GM13977 (cell line): ENCODE results near the gene TMEM200C.

ENCODE experiments used
- DNase-seq: peaks from one replicate; pipeline ENCODE4 v3.0.0; 2012; ENCODE audit warnings: low spot score
- in situ Hi-C: fragments of 300-500 bp; cut with MboI; formaldehyde crosslinking; loops from one replicate; pipeline ENCODE4 v1.12.0; 2022; ENCODE audit warnings: low sequenced_read_pairs, low pct_unique_long_range_greater_than_20kb, mixed read lengths, inconsistent platforms; ENCODE audit not compliant: unreplicated experiment
- TF ChIP-seq, protein P1 (sequence below): IDR thresholded peaks from 2 replicates; pipeline ENCODE4 v1.5.1; 2012; ENCODE audit warnings: mild to moderate bottlenecking, control low read depth; ENCODE audit not compliant: insufficient read depth; ENCODE audit errors: extremely low read depth, missing control alignments

The TMEM200C gene

DNA sequence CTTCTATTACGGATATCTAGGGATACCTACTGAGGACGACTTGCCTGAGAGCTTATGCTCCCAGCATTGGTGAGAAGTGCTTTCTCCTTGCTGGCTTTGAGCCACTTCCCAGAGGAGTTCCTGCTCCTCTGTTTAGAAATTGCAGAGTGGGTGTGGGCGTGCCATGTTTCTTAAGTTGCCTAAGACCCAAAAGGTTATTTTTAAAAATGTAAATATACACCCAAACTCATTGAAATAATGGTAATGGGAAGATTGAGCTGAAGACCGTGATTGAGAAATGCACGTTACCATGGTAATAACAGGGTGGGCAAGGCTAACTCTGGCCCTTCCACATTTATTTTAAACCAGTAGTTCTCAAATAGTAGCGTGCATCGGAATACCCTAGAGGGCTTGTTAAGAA lies 17.2 kb upstream of the TMEM200C start:
- in situ Hi-C loops, result no loop called here
- TF ChIP-seq, protein P1, sequence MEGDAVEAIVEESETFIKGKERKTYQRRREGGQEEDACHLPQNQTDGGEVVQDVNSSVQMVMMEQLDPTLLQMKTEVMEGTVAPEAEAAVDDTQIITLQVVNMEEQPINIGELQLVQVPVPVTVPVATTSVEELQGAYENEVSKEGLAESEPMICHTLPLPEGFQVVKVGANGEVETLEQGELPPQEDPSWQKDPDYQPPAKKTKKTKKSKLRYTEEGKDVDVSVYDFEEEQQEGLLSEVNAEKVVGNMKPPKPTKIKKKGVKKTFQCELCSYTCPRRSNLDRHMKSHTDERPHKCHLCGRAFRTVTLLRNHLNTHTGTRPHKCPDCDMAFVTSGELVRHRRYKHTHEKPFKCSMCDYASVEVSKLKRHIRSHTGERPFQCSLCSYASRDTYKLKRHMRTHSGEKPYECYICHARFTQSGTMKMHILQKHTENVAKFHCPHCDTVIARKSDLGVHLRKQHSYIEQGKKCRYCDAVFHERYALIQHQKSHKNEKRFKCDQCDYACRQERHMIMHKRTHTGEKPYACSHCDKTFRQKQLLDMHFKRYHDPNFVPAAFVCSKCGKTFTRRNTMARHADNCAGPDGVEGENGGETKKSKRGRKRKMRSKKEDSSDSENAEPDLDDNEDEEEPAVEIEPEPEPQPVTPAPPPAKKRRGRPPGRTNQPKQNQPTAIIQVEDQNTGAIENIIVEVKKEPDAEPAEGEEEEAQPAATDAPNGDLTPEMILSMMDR, result no peak

DNA sequence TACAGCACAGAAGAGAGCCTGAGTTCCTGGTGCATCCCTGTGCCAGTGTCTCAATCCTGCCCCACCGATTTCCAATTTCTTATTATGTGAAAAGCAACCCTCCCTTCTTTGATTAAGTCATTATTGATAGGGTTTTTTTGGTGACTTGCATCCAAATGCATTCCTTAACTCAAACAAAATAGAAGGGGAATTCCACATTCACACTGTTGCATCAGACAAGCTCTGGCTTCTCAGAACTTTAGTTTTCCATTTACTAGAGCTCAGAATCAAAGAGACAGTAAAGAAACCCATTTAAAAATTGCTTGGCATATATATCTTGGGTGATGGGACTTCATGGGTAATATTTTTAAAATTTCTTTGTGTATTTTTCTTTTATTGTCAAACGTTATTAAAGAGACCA lies 13.8 kb upstream of the TMEM200C start:
- in situ Hi-C loops, result no loop called here
- TF ChIP-seq, protein P1, result no peak
- no peak for DNase-seq

More for the DNA sequence above, 17.2 kb upstream of the TMEM200C start:
- no peak for DNase-seq

DNA sequence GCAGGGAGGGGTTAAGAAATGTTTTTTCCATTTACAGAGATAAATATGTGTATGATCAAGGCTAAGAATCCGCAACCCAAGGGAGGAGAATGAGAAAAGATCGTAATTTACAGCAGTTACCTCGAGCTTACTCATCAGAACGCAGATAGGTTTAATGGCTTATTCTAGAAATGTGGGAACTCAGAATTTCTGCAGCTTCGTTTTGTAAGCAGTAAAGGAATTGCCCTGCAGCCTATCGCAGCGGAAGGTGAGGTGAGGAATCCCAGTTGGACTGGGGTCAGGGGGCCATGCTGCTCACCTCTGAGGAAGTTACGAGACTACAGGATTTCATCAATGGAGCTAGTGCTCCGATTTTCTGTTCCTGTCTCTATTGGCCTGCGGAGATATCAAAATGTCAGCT lies 8.1 kb upstream of the TMEM200C start:
- TF ChIP-seq, protein P1, result no peak
- in situ Hi-C loops, result no loop called here
- no peak for DNase-seq

DNA sequence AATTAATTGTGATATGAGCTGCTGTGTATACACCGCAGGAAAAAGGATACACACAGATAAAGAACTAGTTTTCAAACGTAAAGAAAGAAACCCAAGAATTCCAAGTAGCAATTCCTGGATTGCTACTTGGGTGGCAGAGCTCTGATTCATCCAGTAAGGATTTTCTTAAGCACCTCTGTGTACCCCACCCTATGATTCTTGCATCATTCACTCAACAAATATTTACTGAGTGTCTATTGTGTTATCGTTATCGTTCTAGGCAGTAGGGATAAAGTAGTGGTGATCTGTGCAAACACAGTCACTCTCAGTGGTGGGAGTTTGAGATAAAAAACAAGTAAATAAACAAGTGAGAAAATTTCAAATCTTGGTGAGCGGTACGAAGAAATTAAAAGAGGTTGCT lies 4.9 kb upstream of the TMEM200C start:
- in situ Hi-C loops, result no loop called here
- TF ChIP-seq, protein P1, result no peak
- DNase-seq, result no peak

DNA sequence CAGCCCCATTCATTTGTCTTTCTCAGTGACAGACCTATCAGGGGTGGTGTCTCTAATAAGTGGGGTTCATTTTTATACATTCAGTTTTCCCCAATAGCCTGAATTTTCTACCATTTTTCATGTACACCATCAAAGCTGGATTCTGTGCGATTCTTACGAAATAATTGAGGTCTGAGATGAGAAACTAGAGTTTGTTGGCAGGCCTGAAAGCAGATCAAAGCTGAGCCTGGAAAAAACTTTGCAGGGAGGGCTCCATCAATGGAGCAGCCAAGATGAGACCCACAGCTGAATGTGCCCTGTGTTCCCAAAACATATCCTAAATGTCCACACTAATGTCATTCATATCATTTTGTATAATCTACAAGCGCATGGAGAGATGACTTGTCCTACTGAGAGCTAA lies 4.5 kb upstream of the TMEM200C start:
- in situ Hi-C loops, result loop anchor here (25.0 kb wide), 1 partner anchor 612 kb away; no protein-coding TSS in a partner anchor
- DNase-seq, result no peak
- TF ChIP-seq, protein P1, result no peak

DNA sequence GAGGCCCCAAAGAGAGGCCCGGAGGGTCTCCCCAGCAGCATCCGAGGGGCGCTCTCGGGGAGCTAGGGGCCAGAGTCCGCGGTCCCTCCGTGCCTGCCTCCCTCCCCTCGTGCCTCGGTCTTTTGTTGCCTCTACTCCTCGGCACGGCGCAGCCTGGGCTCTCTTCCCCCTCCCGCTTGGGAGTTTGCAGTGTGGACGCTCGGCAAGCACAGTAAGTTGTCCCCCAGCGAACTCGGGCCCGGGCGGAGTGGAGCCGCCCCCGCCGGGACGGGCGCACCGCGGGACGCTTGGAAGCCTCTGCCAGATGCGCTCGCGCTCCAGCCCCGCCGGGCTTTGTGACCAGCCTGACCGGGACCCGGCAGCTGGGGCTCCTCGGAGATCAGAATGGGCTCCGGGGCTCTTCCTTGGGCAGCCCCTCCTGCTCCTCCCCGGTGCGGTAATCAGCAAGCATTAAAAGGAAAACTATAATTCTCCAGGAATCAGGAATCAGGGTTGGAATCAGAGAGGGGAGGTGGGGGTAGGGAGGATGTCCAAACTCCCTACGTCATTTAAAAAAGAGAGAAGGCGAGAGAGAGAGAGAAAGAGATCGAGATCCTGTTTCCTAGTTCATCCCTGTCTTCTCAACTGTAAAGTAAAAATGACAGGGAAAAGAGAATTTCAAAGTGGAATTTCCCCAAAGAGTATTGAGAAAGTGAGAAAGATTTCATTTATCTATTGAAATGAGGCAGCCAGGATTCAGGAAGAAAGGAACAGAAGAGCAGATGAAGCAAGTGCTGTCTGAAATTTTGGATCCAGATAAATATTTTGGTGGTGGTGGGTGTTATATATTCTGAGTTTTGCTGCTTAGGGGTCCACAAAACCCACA lies 786 bp upstream of the TMEM200C start:
- peak; percentile 53 for DNase-seq
- TF ChIP-seq, protein P1, result no peak
- in situ Hi-C loops, result loop anchor here (25.0 kb wide), 1 partner anchor 616 kb away; no protein-coding TSS in a partner anchor
